Measurements from ENCODE around the gene ZNF793.

DNA sequence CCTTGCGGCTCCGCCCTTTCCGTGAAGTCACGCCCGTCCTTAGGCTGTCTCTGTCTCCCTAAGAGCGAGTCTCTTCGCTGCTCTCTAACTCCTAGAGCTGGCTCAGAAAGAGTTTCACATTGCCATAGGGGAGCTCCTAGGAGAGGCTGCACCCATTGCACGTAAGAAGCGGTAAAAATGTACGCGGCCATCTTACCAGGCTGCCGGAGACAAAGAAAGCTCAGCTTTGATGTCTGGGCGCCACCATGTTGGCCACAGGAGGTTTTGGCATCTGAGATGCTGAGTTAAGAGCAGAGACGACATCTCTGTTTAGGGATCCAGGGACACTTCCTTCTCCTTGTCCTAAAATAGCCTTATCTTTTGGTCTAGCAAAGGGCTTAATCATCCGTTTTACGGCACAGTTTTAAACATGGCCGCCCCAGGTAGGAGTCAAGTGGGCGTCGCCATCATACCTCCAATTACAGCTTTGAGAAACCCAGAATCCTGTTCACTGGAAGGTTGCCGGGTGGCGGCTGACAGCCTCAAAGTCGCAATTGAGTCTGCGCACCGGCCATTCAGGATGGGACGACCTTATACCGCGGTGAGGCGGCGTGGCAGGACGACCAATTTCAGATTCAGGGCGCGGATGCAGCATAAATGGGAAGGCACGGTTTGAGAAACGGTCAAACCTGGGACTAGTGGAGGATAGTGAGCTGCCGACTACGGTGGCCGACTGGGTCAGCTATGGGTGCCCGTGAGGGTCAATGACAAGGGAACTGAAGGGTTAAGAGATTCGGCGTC is at the start of gene ZNF793:
- TF ChIP-seq, protein P1, sequence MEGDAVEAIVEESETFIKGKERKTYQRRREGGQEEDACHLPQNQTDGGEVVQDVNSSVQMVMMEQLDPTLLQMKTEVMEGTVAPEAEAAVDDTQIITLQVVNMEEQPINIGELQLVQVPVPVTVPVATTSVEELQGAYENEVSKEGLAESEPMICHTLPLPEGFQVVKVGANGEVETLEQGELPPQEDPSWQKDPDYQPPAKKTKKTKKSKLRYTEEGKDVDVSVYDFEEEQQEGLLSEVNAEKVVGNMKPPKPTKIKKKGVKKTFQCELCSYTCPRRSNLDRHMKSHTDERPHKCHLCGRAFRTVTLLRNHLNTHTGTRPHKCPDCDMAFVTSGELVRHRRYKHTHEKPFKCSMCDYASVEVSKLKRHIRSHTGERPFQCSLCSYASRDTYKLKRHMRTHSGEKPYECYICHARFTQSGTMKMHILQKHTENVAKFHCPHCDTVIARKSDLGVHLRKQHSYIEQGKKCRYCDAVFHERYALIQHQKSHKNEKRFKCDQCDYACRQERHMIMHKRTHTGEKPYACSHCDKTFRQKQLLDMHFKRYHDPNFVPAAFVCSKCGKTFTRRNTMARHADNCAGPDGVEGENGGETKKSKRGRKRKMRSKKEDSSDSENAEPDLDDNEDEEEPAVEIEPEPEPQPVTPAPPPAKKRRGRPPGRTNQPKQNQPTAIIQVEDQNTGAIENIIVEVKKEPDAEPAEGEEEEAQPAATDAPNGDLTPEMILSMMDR (IDR thresholded peaks at IDR 0.05; ENCODE audit: borderline replicate concordance, extremely low read depth, low read length, poor library complexity, severe bottlenecking), result no peak
- TF ChIP-seq EZH2 (IDR thresholded peaks at IDR 0.05; ENCODE audit: borderline replicate concordance, low read depth, low read length, severe bottlenecking), result no peak
